GM19463 (cell line): ENCODE results near the gene NANOS3.

Experiments
- ATAC-seq: cut with Tn5 transposase; IDR thresholded peaks from one replicate; pipeline ENCODE4 v1.9.1; 2021; ENCODE audit warnings: mild to moderate bottlenecking, moderate library complexity; ENCODE audit not compliant: unreplicated experiment

NANOS3 gene

GRCh38 chr19:13861714-13862531 is 15.0 kb upstream of the NANOS3 start:
- ATAC-seq: peak; percentile 74

- no peak for ATAC-seq
Observed at GRCh38 chr19:13864046-13864666, 12.8 kb upstream of the NANOS3 start.

GRCh38 chr19:13864667-13865570 is 12.0 kb upstream of the NANOS3 start:
- ATAC-seq: no peak

GRCh38 chr19:13865571-13866462 is 11.1 kb upstream of the NANOS3 start:
- no peak for ATAC-seq

- ATAC-seq: no peak
Observed at GRCh38 chr19:13866463-13867046, 10.4 kb upstream of the NANOS3 start.

GRCh38 chr19:13868663-13869062 is 8.3 kb upstream of the NANOS3 start:
- no peak for ATAC-seq

- no peak for ATAC-seq
Observed at GRCh38 chr19:13869281-13869680, 7.7 kb upstream of the NANOS3 start.

- no peak for ATAC-seq
Observed at GRCh38 chr19:13870873-13871272, 6.1 kb upstream of the NANOS3 start.

GRCh38 chr19:13872339-13872694 is 4.6 kb upstream of the NANOS3 start:
- ATAC-seq: no peak

- no peak for ATAC-seq
Observed at GRCh38 chr19:13872695-13873389, 4.1 kb upstream of the NANOS3 start.

- no peak for ATAC-seq
Observed at GRCh38 chr19:13873834-13874515, 3.0 kb upstream of the NANOS3 start.

GRCh38 chr19:13875824-13876223 is 1.1 kb upstream of the NANOS3 start:
- ATAC-seq: no peak

GRCh38 chr19:13877303-13877702 is 369 bp downstream of the NANOS3 start:
- ATAC-seq: no peak

GRCh38 chr19:13880059-13881043 is 3.4 kb downstream of the NANOS3 start:
- ATAC-seq: peak; percentile 91

- ATAC-seq: no peak
Observed at GRCh38 chr19:13881251-13881691, 4.3 kb downstream of the NANOS3 start.

GRCh38 chr19:13881692-13882418 is 4.9 kb downstream of the NANOS3 start:
- no peak for ATAC-seq

GRCh38 chr19:13882419-13882795 is 5.5 kb downstream of the NANOS3 start:
- no peak for ATAC-seq
